GM12891 (cell line): ENCODE measurements around the gene BRSK2.

Experiments
- DNase-seq: peaks from one replicate; pipeline ENCODE4 v3.0.0; 2011; ENCODE audit warnings: low spot score; ENCODE audit not compliant: insufficient read length
- FAIRE-seq: peaks from 2 replicates; lab custom pipeline; 2011; peaks lifted over from hg19 to GRCh38; lab: Jason Lieb, UNC
- PAX5 ChIP-seq: IDR thresholded peaks from 2 replicates; pipeline ENCODE4 v1.6.1; 2011; ENCODE audit warnings: low read length, moderate library complexity, mild to moderate bottlenecking; ENCODE audit not compliant: insufficient read depth, severe bottlenecking
- POLR2A ChIP-seq: IDR thresholded peaks from 2 replicates; pipeline ENCODE4 v1.6.1; 2011; ENCODE audit warnings: low read depth, low read length, control low read depth
- POLR2AphosphoS5 ChIP-seq: IDR thresholded peaks from 2 replicates; pipeline ENCODE4 v1.6.1; 2011; ENCODE audit warnings: low read depth, low read length, control low read depth
- POU2F2 ChIP-seq: IDR thresholded peaks from 2 replicates; pipeline ENCODE4 v1.6.1; 2011; ENCODE audit warnings: low read depth, mild to moderate bottlenecking, control low read depth, low read length, moderate library complexity
- SPI1 ChIP-seq: IDR thresholded peaks from 2 replicates; pipeline ENCODE4 v1.6.1; 2011; ENCODE audit warnings: low read depth, low read length, control low read depth
- TAF1 ChIP-seq: IDR thresholded peaks from 2 replicates; pipeline ENCODE4 v1.6.1; 2011; ENCODE audit warnings: low read depth, low read length, control low read depth

Gene BRSK2

DNA sequence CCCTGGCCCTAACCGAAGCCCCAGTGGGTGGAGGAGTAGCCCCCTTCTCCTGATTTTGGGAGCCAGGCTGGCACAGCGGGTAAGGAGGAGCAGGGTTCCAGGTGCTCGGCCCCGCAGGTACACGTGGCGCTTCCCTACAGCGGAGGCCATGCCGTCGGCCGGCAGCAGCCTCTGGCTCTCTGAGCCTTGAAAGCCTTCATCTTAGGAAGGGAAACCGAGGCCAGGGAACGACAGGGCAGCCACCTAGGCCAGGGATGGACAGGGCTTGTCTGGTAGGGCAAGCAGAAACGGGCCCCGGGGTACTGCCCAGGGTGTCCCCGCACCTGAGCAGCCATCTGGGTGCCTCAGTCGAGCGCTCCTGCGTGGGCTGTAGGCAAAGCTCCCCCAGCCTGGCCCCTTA, 68.1 kb downstream of the BRSK2 start:
- TF ChIP-seq SPI1 (no peak), TAF1 (no peak), POLR2AphosphoS5 (no peak), POLR2A (no peak), PAX5 (no peak), POU2F2 (no peak)
- no peak for FAIRE-seq

DNA sequence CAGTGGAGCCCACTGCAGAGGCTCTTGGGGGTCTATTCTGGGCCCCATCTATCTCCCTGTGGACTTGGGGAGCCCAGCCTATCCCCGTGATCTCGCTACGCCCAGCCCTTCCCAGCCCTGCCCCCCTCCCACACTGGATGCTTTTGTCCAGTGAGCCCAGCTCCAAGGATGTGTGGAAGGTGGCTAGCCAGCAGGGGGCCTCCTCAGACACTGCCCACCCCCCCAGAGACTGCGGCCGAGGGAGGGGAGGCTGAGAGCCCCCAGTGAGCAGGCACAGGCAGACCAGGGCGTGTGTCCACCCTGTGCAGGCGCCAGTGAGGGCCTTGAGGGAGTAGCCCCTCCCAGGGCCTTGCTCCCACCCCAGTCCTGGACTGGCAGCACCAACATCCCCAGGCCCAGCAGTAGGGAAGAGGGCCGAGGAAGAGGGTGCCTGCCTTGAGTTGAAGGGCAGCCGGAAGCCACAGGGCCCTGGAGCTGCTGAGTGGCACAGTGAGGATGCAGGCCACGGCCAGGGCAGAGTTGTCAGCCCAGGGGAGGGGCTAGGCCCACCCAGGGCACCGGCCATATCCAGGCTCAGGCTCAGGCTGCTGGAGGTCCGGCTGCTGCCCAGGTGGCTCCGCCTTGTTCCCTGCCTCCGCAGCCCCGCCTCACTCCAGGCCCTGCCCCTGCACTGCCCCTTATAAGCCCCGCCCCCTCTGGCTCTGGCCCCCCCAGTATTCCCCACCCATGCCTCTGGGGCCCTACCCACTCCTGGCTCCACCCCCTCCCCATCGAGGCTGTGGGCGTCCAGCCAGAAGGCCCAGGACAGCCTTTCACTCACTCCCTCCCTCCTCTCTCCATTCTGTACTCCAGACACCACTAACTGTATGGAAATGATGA, 68.8 kb downstream of the BRSK2 start:
- no peak for TF ChIP-seq POU2F2
- TF ChIP-seq SPI1, result no peak
- no peak for TF ChIP-seq PAX5
- no peak for TF ChIP-seq POLR2A
- no peak for TF ChIP-seq TAF1
- no peak for TF ChIP-seq POLR2AphosphoS5
- DNase-seq (no peak), FAIRE-seq (no peak)

More for the DNA sequence above, 68.1 kb downstream of the BRSK2 start:
- DNase-seq, result no peak

GRCh38 chr11:1459219-1459575, 69.5 kb downstream of the BRSK2 start:
- TF ChIP-seq POLR2AphosphoS5 (no peak), PAX5 (no peak)
- FAIRE-seq, result no peak
- no peak for DNase-seq

DNA sequence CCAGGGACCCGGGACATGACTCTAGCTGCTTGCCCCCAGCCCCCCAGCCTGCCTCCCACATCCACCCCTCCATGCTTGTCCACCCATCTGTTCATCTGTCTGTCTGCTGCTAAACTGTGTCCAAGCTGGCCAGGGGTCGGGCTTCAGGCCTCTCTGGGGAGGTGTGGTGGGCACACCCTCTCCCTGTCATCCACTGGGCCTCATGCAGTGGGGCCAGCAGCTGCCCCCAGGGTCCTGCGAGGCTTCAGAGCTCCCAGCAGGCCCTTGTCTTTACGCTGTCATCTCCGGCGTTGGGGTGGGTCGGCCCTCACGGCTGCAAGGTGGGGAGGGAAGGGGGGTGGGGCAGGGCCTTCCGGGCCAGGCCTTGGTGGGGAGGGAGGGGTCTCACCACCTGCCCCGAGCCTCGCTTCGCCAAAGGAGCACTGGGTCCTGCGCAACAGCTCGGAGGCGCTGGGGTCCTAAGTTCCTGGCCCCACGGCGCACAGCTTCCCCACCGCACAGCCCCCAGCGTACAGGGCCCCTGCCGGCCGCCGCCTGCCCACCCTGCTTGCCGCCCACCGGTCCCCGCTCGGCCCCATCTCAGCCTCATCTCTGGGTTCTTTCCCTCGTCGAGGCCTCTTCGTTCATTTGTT, 70.1 kb downstream of the BRSK2 start:
- TF ChIP-seq TAF1, result no peak
- no peak for TF ChIP-seq POU2F2
- TF ChIP-seq POLR2AphosphoS5, result no peak
- no peak for TF ChIP-seq POLR2A
- no peak for TF ChIP-seq SPI1
- no peak for TF ChIP-seq PAX5
- no peak for DNase-seq
- no peak for FAIRE-seq

GRCh38 chr11:1460396-1460985, 70.8 kb downstream of the BRSK2 start:
- FAIRE-seq (no peak), DNase-seq (no peak)
- TF ChIP-seq POU2F2 (no peak), POLR2A (no peak), POLR2AphosphoS5 (no peak), TAF1 (no peak)

GRCh38 chr11:1460986-1461825, 71.5 kb downstream of the BRSK2 start:
- no peak for TF ChIP-seq POU2F2
- no peak for TF ChIP-seq SPI1
- TF ChIP-seq TAF1, result no peak
- no peak for TF ChIP-seq PAX5
- no peak for TF ChIP-seq POLR2A
- FAIRE-seq, result no peak
- no peak for DNase-seq

DNA sequence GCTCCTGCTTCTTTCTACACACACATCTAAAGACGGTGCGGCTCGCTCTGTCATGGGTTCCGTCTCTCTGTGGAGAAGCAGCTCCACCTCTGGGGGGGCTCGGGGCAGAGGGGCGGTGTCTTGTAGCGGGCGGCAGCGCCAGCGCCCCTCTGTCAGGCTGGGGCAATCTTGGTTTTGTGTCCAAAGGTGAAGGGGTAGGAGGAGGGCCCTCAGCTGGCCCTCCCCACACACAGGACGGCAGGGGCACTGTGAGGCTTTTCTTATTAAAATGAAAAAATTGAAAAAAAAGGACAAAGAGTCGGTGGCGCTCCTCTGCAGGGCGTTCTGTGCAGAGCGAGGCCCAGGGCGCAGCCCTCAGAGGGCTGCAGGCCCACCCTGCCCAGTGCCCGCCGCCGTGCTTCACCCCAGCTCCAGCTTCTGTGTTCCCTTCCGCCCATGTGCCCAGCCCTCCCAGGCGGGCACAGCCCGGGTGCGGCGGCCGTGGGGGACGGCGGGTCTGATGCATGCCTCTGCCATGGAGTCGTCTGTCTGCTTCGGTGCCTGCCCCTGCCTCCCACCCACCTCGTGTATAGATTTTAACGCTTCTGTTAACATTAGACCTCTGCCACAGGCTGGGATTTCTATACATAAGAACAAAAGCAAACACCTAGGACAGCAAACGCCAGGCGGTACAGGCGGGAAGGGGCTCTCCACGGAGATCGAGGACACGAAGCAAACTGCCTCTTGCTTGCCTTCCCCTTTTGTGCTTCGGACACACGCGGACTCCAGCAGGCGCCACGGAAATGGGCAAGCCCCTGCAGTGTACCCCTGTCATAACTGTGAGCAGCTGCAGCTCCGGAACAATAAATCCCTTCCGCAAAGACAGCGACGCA, 72.3 kb downstream of the BRSK2 start:
- no peak for FAIRE-seq
- TF ChIP-seq POLR2A, result no peak
- no peak for TF ChIP-seq PAX5
- no peak for TF ChIP-seq POU2F2
- TF ChIP-seq TAF1, result no peak
- no peak for TF ChIP-seq SPI1
- no peak for TF ChIP-seq POLR2AphosphoS5
- DNase-seq, result no peak

DNA sequence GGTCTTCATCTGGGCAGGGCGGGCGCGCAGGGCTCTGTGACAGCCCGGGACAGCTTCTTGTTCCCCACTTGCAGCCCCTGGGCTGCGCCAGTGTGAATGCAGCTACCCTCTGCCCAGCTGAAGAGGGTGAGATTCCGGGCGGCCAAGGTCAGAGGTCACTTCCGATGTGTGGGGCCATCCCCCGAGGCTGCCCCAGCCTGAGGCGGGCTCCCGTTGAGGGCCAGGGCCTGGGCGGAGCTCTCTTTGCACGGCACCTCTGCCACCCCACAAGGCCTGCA, 72.9 kb downstream of the BRSK2 start:
- no peak for FAIRE-seq
- no peak for DNase-seq
- no peak for TF ChIP-seq POU2F2
- no peak for TF ChIP-seq PAX5
- no peak for TF ChIP-seq POLR2A
